OCI-LY3 (cell line): ENCODE measurements around the gene SYCE1L.
A peak's percentile ranks its signal among the peaks of the same experiment; 100 is the strongest.

Experiments used
- H2AFZ ChIP-seq: fragments of 200-600, 300-600 bp; shearing (Covaris generic); 2 replicates; pipeline ENCODE4 v1.6.0; 2014; ENCODE audit warnings: antibody characterized with exemption, low read depth, low read length
- H3K27ac ChIP-seq: fragments of 200-600, 300-600 bp; sonication (generic); 2 replicates; pipeline ENCODE4 v1.5.1; 2014; ENCODE audit warnings: mild to moderate bottlenecking, low read length, moderate library complexity, mixed read lengths
- H3K27me3 ChIP-seq: fragments of 200-600, 300-600 bp; sonication (generic); 2 replicates; pipeline ENCODE4 v1.6.1; 2014; ENCODE audit warnings: low read depth, low read length, mixed read lengths
- H3K36me3 ChIP-seq: fragments of 200-600, 300-600 bp; sonication (generic); replicated peaks from 2 replicates; pipeline ENCODE3; 2014; ENCODE audit warnings: low read depth, low read length, mixed read lengths
- H3K4me1 ChIP-seq: fragments of 300-600, 200-600 bp; sonication (generic); 2 replicates; pipeline ENCODE4 v1.6.1; 2014; ENCODE audit warnings: low read length, mixed read lengths
- H3K4me2 ChIP-seq: fragments of 200-600, 300-600 bp; sonication (generic); 2 replicates; pipeline ENCODE4 v1.6.1; 2014; ENCODE audit warnings: low read length, mixed read lengths
- H3K4me3 ChIP-seq: fragments of 300-600, 200-600 bp; sonication (generic); 2 replicates; pipeline ENCODE4 v1.5.1; 2014; ENCODE audit warnings: antibody characterized with exemption, mild to moderate bottlenecking, low read length, moderate library complexity
- H3K79me2 ChIP-seq: fragments of 300-600, 200-600 bp; shearing (Covaris generic); 2 replicates; pipeline ENCODE4 v1.6.1; 2014; ENCODE audit warnings: mild to moderate bottlenecking, low read length, mixed read lengths
- H3K9ac ChIP-seq: fragments of 300-600, 200-600 bp; shearing (Covaris generic); 2 replicates; pipeline ENCODE4 v1.6.0; 2014; ENCODE audit warnings: mild to moderate bottlenecking, low read length, moderate library complexity
- H3K9me3 ChIP-seq: fragments of 200-600, 300-600 bp; shearing (Covaris generic); 2 replicates; pipeline ENCODE4 v1.6.1; 2014; ENCODE audit warnings: low read length, mixed read lengths; ENCODE audit not compliant: insufficient read depth
- H4K20me1 ChIP-seq: fragments of 200-600, 300-600 bp; sonication (generic); 2 replicates; pipeline ENCODE4 v1.6.1; 2016; ENCODE audit warnings: low read length, mixed read lengths; ENCODE audit not compliant: insufficient read depth
- CTCF ChIP-seq: fragments of 200-600, 300-600 bp; sonication (generic); IDR thresholded peaks from 2 replicates; pipeline ENCODE4 v1.5.1; 2014; ENCODE audit warnings: antibody characterized with exemption, low read length, low read depth
- EZH2phosphoT487 ChIP-seq: fragments of 200-600 bp; shearing (Covaris generic); IDR thresholded peaks from 2 replicates; pipeline ENCODE4 v1.6.1; 2018; ENCODE audit warnings: antibody characterized with exemption, mixed run types, low read depth

The SYCE1L gene

GRCh38 chr16:77190190-77190477 lies 9.1 kb upstream of the SYCE1L start:
- Histone ChIP-seq H3K27me3 (no peaks in the 10 kb centered on the region), H3K36me3 (peaks cover 12% of the 10 kb centered on the region), H3K4me3 (peak overlapping the region; percentile 93), H4K20me1 (peaks cover 4% of the 10 kb centered on the region; the same call in 1 of the 2 replicates), H3K27ac (peak overlapping the region; percentile 44), H3K9me3 (no peaks in the 10 kb centered on the region), H3K4me2 (peak overlapping the region; percentile 87), H3K9ac (peak overlapping the region; percentile 79), H3K79me2 (peaks cover 36% of the 10 kb centered on the region), H2AFZ (peak overlapping the region; percentile 84), H3K4me1 (peaks cover 9% of the 10 kb centered on the region)
- TF ChIP-seq CTCF (no peak), EZH2phosphoT487 (no peak)

- Histone ChIP-seq H3K27ac (peak within 1 kb of the TSS; percentile 96), H3K4me3 (peak within 1 kb of the TSS; percentile 93), H3K79me2 (peaks cover 36% of the 10 kb centered on the region), H3K36me3 (peaks cover 17% of the 10 kb centered on the region), H3K4me2 (peak within 1 kb of the TSS; percentile 87), H4K20me1 (peaks cover 4% of the 10 kb centered on the region; the same call in 1 of the 2 replicates), H3K27me3 (no peaks in the 10 kb centered on the region), H3K9me3 (no peaks in the 10 kb centered on the region), H2AFZ (peak within 1 kb of the TSS; percentile 97), H3K9ac (peak within 1 kb of the TSS; percentile 95), H3K4me1 (peaks cover 9% of the 10 kb centered on the region)
- TF ChIP-seq CTCF (no peak), EZH2phosphoT487 (no peak)
These were observed 8.5 kb upstream of the SYCE1L start, which contains the start of gene MON1B for GRCh38 chr16:77190478-77191258. MON1B (plus strand) TSS chr16:77191190; CDS start chr16:77191486, 296 bp downstream.

GRCh38 chr16:77191259-77191969 lies 7.8 kb upstream of the SYCE1L start:
- Histone ChIP-seq H3K9me3 (no peaks in the 10 kb centered on the region), H4K20me1 (peaks cover 4% of the 10 kb centered on the region; the same call in 1 of the 2 replicates), H3K36me3 (peaks cover 20% of the 10 kb centered on the region), H3K4me3 (peak overlapping the region; percentile 93), H3K27me3 (no peaks in the 10 kb centered on the region), H3K4me1 (peaks cover 9% of the 10 kb centered on the region), H2AFZ (peak overlapping the region; percentile 97), H3K79me2 (peaks cover 36% of the 10 kb centered on the region), H3K4me2 (peak overlapping the region; percentile 86), H3K27ac (peak overlapping the region; percentile 96), H3K9ac (peak overlapping the region; percentile 95)
- TF ChIP-seq CTCF (no peak), EZH2phosphoT487 (no peak)

- no peaks in the 10 kb centered on the region for H3K27me3 ChIP-seq
- no peak overlapping the region for H3K4me2 ChIP-seq
- no peaks in the 10 kb centered on the region for H3K9me3 ChIP-seq
- peaks cover 34% of the 10 kb centered on the region for H3K36me3 ChIP-seq
- H3K4me1 ChIP-seq: peaks cover 9% of the 10 kb centered on the region
- TF ChIP-seq CTCF (no peak), EZH2phosphoT487 (no peak)
- no peak overlapping the region for H3K4me3 ChIP-seq
- H3K79me2 ChIP-seq: peaks cover 36% of the 10 kb centered on the region
- H3K9ac ChIP-seq: no peak overlapping the region
- H2AFZ ChIP-seq: no peak overlapping the region
- H3K27ac ChIP-seq: no peak overlapping the region
- peaks cover 4% of the 10 kb centered on the region; the same call in 1 of the 2 replicates for H4K20me1 ChIP-seq
These were observed 5.8 kb upstream of the SYCE1L start for GRCh38 chr16:77193377-77193776.
